Mesothelial cell of epicardium (in vitro differentiated cells): ENCODE measurements around the gene RPUSD4. TPM values are rescaled to one million over a fixed set of nuclear protein-coding genes. Genes with fewer than 3 reads are reported as not detected.

Source experiments
- DNase-seq, 2 experiments: peaks; one replicate each; pipeline ENCODE4 v3.0.0; 2021; ENCODE audit warnings: low spot score in 2 of 2; ENCODE audit not compliant: unreplicated experiment in 2 of 2
- H3K27ac Mint-ChIP-seq: 2 replicates; pipeline ENCODE4 v1.8.0; 2021; ENCODE audit warnings: mixed read lengths
- H3K27me3 Mint-ChIP-seq: 2 replicates; pipeline ENCODE4 v1.8.0; 2021; ENCODE audit warnings: low read depth, mixed read lengths
- H3K36me3 Mint-ChIP-seq: 2 replicates; pipeline ENCODE4 v1.8.0; 2021; ENCODE audit warnings: mixed read lengths
- H3K4me1 Mint-ChIP-seq: 2 replicates; pipeline ENCODE4 v1.8.0; 2021; ENCODE audit warnings: mixed read lengths
- H3K4me3 Mint-ChIP-seq: 2 replicates; pipeline ENCODE4 v1.8.0; 2021; ENCODE audit warnings: mild to moderate bottlenecking, moderate library complexity, mixed read lengths
- H3K9me3 Mint-ChIP-seq: 2 replicates; pipeline ENCODE4 v1.8.0; 2021; ENCODE audit warnings: mixed read lengths
- CTCF ChIP-seq: fragments of 200-600 bp; sonication (generic); IDR thresholded peaks from one replicate; pipeline ENCODE4 v1.5.0; 2021; ENCODE audit warnings: antibody characterized with exemption; ENCODE audit not compliant: unreplicated experiment
- total RNA-seq: library from RNA; stranded (reverse); gene quantifications from 3 replicates; pipeline ENCODE4 v1.2.1, GENCODE V29; 2021

Gene RPUSD4
- total RNA-seq, 1 donor from 2014 or later: 41.6 TPM

- no peak for DNase-seq
- TF ChIP-seq CTCF: no peak
- Mint-ChIP-seq H3K36me3 (peaks cover 15% of the 10 kb centered on the region), H3K4me1 (peaks cover 20% of the 10 kb centered on the region), H3K4me3 (no peak overlapping the region), H3K9me3 (no peaks in the 10 kb centered on the region), H3K27me3 (no peaks in the 10 kb centered on the region), H3K27ac (no peak overlapping the region)
Observed at GRCh38 chr11:126186025-126186698, 25.3 kb downstream of the RPUSD4 start.

GRCh38 chr11:126185259-126186024 lies 26.0 kb downstream of the RPUSD4 start:
- no peak for TF ChIP-seq CTCF
- Mint-ChIP-seq H3K36me3 (peaks cover 8% of the 10 kb centered on the region), H3K9me3 (peaks cover 3% of the 10 kb centered on the region), H3K4me3 (no peak overlapping the region), H3K4me1 (peaks cover 15% of the 10 kb centered on the region), H3K27ac (no peak overlapping the region), H3K27me3 (no peaks in the 10 kb centered on the region)
- no peak for DNase-seq

GRCh38 chr11:126182787-126183445 lies 28.5 kb downstream of the RPUSD4 start:
- DNase-seq: no peak
- Mint-ChIP-seq H3K4me1 (peaks cover 4% of the 10 kb centered on the region), H3K9me3 (peaks cover 6% of the 10 kb centered on the region), H3K36me3 (peaks cover 5% of the 10 kb centered on the region), H3K4me3 (no peak overlapping the region), H3K27ac (no peak overlapping the region), H3K27me3 (no peaks in the 10 kb centered on the region)
- TF ChIP-seq CTCF: no peak

- Mint-ChIP-seq H3K36me3 (peaks cover 4% of the 10 kb centered on the region), H3K27me3 (no peaks in the 10 kb centered on the region), H3K4me1 (peaks cover 3% of the 10 kb centered on the region), H3K9me3 (peaks cover 6% of the 10 kb centered on the region), H3K27ac (no peak overlapping the region), H3K4me3 (no peak overlapping the region)
- TF ChIP-seq CTCF: no peak
- DNase-seq: no peak
Observed at GRCh38 chr11:126181939-126182730, 29.3 kb downstream of the RPUSD4 start.

- Mint-ChIP-seq H3K9me3 (peaks cover 6% of the 10 kb centered on the region), H3K27me3 (no peaks in the 10 kb centered on the region), H3K4me3 (no peak overlapping the region), H3K4me1 (peaks cover 6% of the 10 kb centered on the region), H3K36me3 (peaks cover 3% of the 10 kb centered on the region), H3K27ac (no peak overlapping the region)
- no peak for TF ChIP-seq CTCF
- no peak for DNase-seq
Observed at GRCh38 chr11:126176853-126177470, 34.5 kb downstream of the RPUSD4 start.
